SU-DHL-6 (cell line): ENCODE measurements around the gene PJA1.

ENCODE experiments used
- EZH2phosphoT487 ChIP-seq: fragments of 200-600 bp; sonication (generic), shearing (Covaris generic); conservative IDR thresholded peaks from 2 replicates; pipeline ENCODE4 v1.6.1; 2018; ENCODE audit warnings: mild to moderate bottlenecking, antibody characterized with exemption, low read length, moderate library complexity, mixed read lengths
- TF ChIP-seq, protein P1 (sequence below): fragments of 200-600 bp; sonication (generic); IDR thresholded peaks from one replicate; pipeline ENCODE4 v1.5.1; 2017; ENCODE audit warnings: antibody characterized with exemption, mild to moderate bottlenecking, low read length, moderate library complexity; ENCODE audit not compliant: insufficient read depth, poor library complexity, severe bottlenecking

- TF ChIP-seq, protein P1, sequence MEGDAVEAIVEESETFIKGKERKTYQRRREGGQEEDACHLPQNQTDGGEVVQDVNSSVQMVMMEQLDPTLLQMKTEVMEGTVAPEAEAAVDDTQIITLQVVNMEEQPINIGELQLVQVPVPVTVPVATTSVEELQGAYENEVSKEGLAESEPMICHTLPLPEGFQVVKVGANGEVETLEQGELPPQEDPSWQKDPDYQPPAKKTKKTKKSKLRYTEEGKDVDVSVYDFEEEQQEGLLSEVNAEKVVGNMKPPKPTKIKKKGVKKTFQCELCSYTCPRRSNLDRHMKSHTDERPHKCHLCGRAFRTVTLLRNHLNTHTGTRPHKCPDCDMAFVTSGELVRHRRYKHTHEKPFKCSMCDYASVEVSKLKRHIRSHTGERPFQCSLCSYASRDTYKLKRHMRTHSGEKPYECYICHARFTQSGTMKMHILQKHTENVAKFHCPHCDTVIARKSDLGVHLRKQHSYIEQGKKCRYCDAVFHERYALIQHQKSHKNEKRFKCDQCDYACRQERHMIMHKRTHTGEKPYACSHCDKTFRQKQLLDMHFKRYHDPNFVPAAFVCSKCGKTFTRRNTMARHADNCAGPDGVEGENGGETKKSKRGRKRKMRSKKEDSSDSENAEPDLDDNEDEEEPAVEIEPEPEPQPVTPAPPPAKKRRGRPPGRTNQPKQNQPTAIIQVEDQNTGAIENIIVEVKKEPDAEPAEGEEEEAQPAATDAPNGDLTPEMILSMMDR: no peak
- TF ChIP-seq EZH2phosphoT487: no peak
Observed at GRCh38 chrX:69161786-69162349, 3.4 kb downstream of the PJA1 start.
